ENCODE results near the gene CERS2. TPM values are rescaled to one million over a fixed set of nuclear protein-coding genes. Genes with fewer than 3 reads are reported as not detected.

CERS2 gene
- total and polyA plus RNA-seq, 10 of the 15 experiments (the other 5 are each of a cell fraction or from before 2014, with no cell fraction given), result 9.2 to 87.9 (median 50.8) TPM

GRCh38 chr1:151008244-151009205 is 33.9 kb upstream of the CERS2 start, which contains the start of gene PRUNE1 (continued):
- TF ChIP-seq ZBTB11 (CRISPR knock-in tag; IDR thresholded peaks at IDR 0.05) (no peak), EZH2 (IDR thresholded peaks at IDR 0.05; ENCODE audit: borderline replicate concordance, control insufficient read depth, low read depth, low read length) (no peak), MEF2B (IDR thresholded peaks at IDR 0.05; ENCODE audit: partially characterized antibody, poor library complexity, severe bottlenecking) (no peak), CBX3 (IDR thresholded peaks at IDR 0.05; ENCODE audit: borderline replicate concordance, low read depth) (no peak), POLR2A (IDR thresholded peaks at IDR 0.05; ENCODE audit: low read depth, low read length) (peak; percentile 75), CBX5 (IDR thresholded peaks at IDR 0.05; ENCODE audit: low read depth) (no peak), CBFB (IDR thresholded peaks at IDR 0.05; ENCODE audit: low read depth) (no peak), JUND (IDR thresholded peaks at IDR 0.05; ENCODE audit: low read depth, low read length) (no peak), EP300 (IDR thresholded peaks at IDR 0.05; ENCODE audit: borderline replicate concordance in 1 of 2, control insufficient read depth in 1 of 2, low read depth in 2 of 2, low read length in 2 of 2) (no peak), BHLHE40 (IDR thresholded peaks at IDR 0.05; ENCODE audit: borderline replicate concordance in 1 of 2, low read depth in 2 of 2, low read length in 1 of 2) (peak in 1 of 2 experiments; percentile 5; a peak in 1 of 4 replicates), PKNOX1 (IDR thresholded peaks at IDR 0.05) (no peak), WRNIP1 (IDR thresholded peaks at IDR 0.05; ENCODE audit: borderline replicate concordance, low read depth, low read length) (no peak)
- TF ChIP-seq, protein P1, sequence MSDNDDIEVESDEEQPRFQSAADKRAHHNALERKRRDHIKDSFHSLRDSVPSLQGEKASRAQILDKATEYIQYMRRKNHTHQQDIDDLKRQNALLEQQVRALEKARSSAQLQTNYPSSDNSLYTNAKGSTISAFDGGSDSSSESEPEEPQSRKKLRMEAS (IDR thresholded peaks at IDR 0.05; ENCODE audit: low read depth, low read length), result no peak
- TF ChIP-seq, protein P2, sequence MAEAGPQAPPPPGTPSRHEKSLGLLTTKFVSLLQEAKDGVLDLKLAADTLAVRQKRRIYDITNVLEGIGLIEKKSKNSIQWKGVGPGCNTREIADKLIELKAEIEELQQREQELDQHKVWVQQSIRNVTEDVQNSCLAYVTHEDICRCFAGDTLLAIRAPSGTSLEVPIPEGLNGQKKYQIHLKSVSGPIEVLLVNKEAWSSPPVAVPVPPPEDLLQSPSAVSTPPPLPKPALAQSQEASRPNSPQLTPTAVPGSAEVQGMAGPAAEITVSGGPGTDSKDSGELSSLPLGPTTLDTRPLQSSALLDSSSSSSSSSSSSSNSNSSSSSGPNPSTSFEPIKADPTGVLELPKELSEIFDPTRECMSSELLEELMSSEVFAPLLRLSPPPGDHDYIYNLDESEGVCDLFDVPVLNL (IDR thresholded peaks at IDR 0.05; ENCODE audit: low read depth, low read length), result no peak
- TF ChIP-seq, protein P3, sequence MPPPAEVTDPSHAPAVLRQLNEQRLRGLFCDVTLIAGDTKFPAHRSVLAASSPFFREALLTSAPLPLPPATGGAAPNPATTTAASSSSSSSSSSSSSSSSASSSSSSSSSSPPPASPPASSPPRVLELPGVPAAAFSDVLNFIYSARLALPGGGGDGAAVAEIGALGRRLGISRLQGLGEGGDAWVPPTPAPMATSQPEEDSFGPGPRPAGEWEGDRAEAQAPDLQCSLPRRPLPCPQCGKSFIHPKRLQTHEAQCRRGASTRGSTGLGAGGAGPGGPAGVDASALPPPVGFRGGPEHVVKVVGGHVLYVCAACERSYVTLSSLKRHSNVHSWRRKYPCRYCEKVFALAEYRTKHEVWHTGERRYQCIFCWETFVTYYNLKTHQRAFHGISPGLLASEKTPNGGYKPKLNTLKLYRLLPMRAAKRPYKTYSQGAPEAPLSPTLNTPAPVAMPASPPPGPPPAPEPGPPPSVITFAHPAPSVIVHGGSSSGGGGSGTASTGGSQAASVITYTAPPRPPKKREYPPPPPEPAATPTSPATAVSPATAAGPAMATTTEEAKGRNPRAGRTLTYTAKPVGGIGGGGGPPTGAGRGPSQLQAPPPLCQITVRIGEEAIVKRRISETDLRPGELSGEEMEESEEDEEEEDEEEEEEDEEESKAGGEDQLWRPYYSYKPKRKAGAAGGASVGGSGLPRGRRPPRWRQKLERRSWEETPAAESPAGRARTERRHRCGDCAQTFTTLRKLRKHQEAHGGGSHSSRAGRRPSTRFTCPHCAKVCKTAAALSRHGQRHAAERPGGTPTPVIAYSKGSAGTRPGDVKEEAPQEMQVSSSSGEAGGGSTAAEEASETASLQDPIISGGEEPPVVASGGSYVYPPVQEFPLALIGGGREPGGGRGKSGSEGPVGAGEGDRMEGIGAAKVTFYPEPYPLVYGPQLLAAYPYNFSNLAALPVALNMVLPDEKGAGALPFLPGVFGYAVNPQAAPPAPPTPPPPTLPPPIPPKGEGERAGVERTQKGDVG (CRISPR knock-in tag; IDR thresholded peaks at IDR 0.05), result no peak
- TF ChIP-seq, protein P4, sequence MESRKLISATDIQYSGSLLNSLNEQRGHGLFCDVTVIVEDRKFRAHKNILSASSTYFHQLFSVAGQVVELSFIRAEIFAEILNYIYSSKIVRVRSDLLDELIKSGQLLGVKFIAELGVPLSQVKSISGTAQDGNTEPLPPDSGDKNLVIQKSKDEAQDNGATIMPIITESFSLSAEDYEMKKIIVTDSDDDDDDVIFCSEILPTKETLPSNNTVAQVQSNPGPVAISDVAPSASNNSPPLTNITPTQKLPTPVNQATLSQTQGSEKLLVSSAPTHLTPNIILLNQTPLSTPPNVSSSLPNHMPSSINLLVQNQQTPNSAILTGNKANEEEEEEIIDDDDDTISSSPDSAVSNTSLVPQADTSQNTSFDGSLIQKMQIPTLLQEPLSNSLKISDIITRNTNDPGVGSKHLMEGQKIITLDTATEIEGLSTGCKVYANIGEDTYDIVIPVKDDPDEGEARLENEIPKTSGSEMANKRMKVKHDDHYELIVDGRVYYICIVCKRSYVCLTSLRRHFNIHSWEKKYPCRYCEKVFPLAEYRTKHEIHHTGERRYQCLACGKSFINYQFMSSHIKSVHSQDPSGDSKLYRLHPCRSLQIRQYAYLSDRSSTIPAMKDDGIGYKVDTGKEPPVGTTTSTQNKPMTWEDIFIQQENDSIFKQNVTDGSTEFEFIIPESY (IDR thresholded peaks at IDR 0.05), result no peak

Data from GM12878 (cell line).